HG02970 (cell line): ENCODE data around the gene HNRNPL.
A peak's percentile ranks its signal among the peaks of the same experiment; 100 is the strongest.
"Not testable (repeated sequence)": the region's sequence is repeated elsewhere in the genome, so short reads cannot be mapped to it uniquely, and the experiment has no call there.

Source experiments
- ATAC-seq: cut with Tn5 transposase; IDR thresholded peaks from one replicate; pipeline ENCODE4 v1.9.1; 2021; ENCODE audit warnings: mild to moderate bottlenecking, moderate library complexity, moderate number of reproducible peaks; ENCODE audit not compliant: unreplicated experiment, low FRiP score

The HNRNPL gene

GRCh38 chr19:38807374-38808098, 42.2 kb downstream of the HNRNPL start:
- not testable (repeated sequence) for ATAC-seq

DNA sequence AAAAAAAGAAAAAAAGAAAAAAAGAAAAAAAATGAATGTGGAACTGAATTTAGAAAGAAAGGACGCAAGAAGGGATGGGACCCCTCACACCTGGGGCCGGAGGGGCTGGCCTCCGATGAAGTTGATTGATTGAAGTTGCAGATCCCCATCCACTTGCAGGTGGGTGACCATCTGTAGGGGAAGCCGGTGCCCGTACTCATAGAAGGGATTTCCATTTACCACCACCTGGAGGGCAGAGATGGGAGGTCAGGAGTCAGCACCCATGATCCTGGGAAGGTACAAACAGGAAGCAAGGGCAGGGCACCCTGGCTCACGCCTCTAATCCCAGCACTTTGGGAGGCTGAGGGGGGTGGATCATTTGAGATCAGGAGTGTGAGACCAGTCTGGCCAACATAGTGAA, 43.4 kb downstream of the HNRNPL start:
- ATAC-seq = no peak

GRCh38 chr19:38805180-38805579, 44.6 kb downstream of the HNRNPL start:
- ATAC-seq = no peak

GRCh38 chr19:38803543-38803942, 46.2 kb downstream of the HNRNPL start:
- no peak for ATAC-seq

- ATAC-seq = no peak
Measured at GRCh38 chr19:38801359-38802095, 48.3 kb downstream of the HNRNPL start.

DNA sequence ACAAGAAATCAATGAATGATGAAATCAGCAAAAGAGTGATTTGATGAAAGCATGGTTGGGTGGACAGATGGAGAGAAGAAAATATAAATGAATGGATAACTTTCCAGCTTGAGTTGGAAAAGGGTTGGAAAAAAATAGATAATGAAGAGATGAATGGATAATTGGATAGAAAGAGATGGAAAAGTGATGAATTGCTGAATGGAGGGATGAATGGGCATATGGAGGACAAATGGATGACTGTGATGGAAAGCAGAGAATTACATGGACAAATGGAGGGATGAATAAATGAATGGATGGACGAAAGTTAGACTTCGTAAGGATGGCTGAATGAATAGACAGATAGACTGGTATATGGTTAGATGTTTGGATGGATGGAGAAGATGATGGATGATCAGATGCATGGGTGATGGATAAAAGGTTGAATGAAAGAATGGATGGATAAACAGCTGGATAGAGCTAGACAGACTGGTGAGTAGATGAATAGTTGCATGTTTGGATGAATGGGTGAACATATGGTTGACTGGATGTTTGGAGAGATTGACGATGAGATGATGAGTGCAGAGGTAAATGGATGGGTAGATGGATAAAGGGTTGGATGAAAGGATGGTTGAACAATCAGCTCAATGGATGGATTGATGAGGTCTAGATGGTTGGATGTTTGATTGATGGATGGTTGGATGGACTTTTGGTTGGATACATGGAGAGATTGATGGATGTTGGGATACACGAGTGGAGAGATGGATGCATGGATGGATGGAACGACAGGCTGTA, 49.0 kb downstream of the HNRNPL start:
- no peak for ATAC-seq

DNA sequence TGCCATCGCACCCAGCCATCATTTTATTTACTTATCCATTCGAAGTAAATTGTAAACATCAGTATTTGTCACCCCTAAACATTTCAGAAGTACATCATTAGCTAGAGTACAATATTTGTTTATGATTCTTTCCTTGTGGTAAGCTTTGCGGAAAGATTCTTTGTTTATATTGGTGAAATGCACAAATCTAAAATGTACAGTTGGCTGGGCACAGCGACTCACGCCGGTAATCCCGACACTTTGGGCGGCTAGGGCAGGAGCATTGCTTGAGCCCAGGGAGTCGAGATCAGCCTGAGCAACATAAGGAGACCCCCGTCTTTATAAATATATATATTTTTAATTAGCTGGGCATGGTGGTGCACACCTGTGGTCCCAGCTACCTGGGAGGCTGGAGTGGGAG, 50.7 kb downstream of the HNRNPL start:
- ATAC-seq = no peak

- not testable (repeated sequence) for ATAC-seq
Measured at GRCh38 chr19:38797781-38798180, 52.0 kb downstream of the HNRNPL start.

DNA sequence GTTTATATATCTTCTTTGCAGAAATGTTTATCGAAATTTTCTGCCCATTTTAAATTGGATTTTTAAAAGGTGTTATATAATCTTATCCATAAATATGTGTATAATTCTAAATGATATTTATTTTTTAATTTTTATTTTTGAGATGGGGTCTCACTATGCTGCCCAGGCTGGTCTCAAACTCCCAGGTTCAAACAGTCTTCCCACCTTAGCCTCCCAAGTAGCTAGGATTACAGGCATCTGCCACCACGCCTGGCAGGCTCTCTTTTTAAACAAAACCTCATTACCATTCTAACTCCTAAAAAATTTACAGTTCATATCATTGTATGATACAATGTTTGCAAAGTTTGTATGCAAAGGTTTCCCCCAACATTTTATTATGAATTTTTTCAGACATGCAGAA, 53.6 kb downstream of the HNRNPL start:
- ATAC-seq = no peak

- ATAC-seq = no peak
Measured at GRCh38 chr19:38795549-38795948, 54.2 kb downstream of the HNRNPL start.

- no peak for ATAC-seq
Measured at GRCh38 chr19:38793671-38794070, 56.1 kb downstream of the HNRNPL start.

- ATAC-seq = no peak
Measured at GRCh38 chr19:38793177-38793576, 56.6 kb downstream of the HNRNPL start.

DNA sequence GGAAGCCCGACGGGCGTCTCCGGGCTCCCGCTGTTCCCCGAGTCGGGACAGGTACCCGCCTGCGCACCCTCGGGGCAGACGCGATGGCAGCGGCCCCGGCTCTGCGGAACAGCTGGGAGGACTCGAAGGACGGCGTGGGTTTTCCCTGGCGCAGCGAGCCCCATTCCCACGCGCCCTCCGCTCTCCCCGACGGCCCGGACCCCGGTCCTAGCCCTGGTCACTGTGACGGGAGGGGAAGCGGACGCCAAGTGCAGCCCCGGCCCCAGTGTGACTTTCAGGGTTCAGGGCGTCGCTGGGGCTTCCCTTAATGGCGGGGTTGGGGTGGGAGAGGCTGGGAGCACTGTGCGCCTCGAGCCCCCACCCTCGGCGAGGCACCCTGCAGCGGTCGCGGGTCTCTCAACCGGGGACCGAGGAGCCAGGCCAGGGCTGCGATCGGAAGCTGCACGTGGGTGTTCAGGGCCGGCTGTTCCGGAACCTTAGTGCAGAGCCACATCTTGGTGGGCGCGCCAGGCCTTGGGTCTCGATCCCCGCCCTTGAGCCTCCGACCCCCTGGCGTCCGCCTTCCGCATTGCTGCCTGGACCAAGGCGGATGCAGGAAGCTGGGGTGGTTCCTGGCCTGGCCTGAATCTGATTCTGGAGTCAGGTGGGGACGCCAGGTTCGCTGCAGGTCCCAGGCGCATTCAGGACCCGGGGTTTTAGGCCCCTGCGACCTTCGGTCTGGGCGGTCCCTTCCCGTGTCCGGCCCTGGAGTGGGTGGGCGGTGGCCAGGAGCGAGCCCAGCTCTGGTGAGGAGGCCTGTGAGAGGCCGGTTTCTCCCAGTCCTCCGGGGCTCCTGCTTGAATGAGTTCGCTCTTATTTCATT, 57.3 kb downstream of the HNRNPL start:
- no peak for ATAC-seq

- peak; percentile 69 for ATAC-seq
Measured at GRCh38 chr19:38791451-38792064, 58.2 kb downstream of the HNRNPL start.

- not testable (repeated sequence) for ATAC-seq
Measured at GRCh38 chr19:38790507-38791403, 59.0 kb downstream of the HNRNPL start.

DNA sequence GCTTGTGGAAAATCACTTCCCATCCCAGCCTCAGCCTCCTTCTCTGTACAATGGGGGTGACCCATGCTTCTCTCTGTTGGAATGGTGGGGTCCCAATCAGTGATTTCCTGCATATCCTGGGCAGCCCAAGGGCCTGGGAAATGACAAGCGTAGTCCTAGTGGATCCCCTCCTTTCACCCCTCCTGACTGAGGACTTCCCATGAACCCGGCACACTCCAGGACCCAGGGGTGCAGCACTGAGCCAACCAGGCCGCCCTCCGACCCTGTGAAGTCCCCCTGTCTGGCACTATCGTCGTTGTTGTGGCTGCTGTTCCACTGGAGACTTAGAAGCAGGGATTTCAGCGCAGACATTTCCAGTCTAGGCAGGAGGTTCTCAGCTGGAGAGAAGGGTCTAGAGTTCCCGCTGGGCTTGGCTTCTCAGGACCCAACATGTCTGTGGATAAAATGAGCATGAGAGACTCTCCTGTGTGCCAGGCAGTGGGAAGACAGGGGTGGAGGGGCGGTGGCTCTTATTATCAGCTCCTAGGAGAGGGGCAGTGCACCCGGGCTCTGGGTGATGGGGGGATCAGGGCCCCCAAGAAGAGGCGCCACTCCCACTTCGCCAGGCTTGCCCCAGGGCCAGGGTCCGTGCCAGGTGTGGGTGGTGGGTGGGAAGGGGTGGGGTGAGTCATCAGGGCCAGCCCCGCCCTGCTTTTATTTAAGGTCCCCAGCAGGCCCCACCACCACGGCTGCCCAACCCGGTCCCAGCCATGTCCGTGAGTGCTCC, 61.1 kb downstream of the HNRNPL start, which contains the start of gene LGALS7B:
TSS of gene LGALS7B (plus strand) at position 723 of the 766 bp plus-strand sequence. CDS start at position 750, 27 bp downstream.
- ATAC-seq = no peak

- ATAC-seq = no peak
Measured at GRCh38 chr19:38786572-38787265, 63.1 kb downstream of the HNRNPL start.
